Stomach (tissue), 9 donors: ENCODE measurements around the gene CDKN2AIPNL. TPM values are rescaled to one million over a fixed set of nuclear protein-coding genes. Genes with fewer than 3 reads are reported as not detected.

ENCODE experiments used
- DNase-seq, 2 donors: peaks; one replicate each; pipeline versions ENCODE4 v3.0.0 to v3.0.0-alpha.2; 2013 to 2019
- H3K27ac ChIP-seq, 5 donors: fragments of 200-600 bp in 4 of 5; sonication (generic) in 4 of 5; one replicate each; pipeline ENCODE4 v1.5.1; 2013 to 2019; ENCODE audit warnings: mild to moderate bottlenecking in 1 of 5, moderate library complexity in 1 of 5
- H3K27me3 ChIP-seq, 3 donors: fragments of 200-600 bp; sonication (generic); one replicate each; pipeline ENCODE4 v1.5.1; 2017 to 2019; ENCODE audit warnings: mixed run types in 1 of 3
- H3K36me3 ChIP-seq, 4 donors: fragments of 200-600 bp; sonication (generic); 1 replicate in 3 of 4; 2 replicates in 1 of 4; pipeline ENCODE4 v1.5.1; 2016 to 2019
- H3K4me1 ChIP-seq, 4 donors: fragments of 200-600 bp; sonication (generic); one replicate each; pipeline ENCODE4 v1.5.1; 2016 to 2019
- H3K4me3 ChIP-seq, 4 donors: fragments of 200-600 bp; sonication (generic) in 3 of 4; one replicate each; pipeline ENCODE4 v1.5.1; 2016 to 2019; ENCODE audit warnings: mild to moderate bottlenecking in 1 of 4
- H3K9me3 ChIP-seq, 4 donors: fragments of 200-600 bp; sonication (generic); one replicate each; pipeline ENCODE4 v1.5.1; 2016 to 2019
- CTCF ChIP-seq, 7 experiments: fragments of 450-650 bp in 4 of 7; fragments of 200-600 bp in 3 of 7; sonication (generic) in 3 of 7; IDR thresholded peaks; one replicate each; pipeline ENCODE4 v1.5.1; 2016 to 2019; ENCODE audit warnings: antibody characterized with exemption in 7 of 7, control low read depth in 2 of 7, mild to moderate bottlenecking in 1 of 7
- EP300 ChIP-seq: sonication (generic); formaldehyde crosslinking; IDR thresholded peaks from one replicate; pipeline ENCODE4 v1.6.1; 2017; ENCODE audit warnings: antibody characterized with exemption
- POLR2A ChIP-seq, 4 donors: fragments of 450-650 bp; IDR thresholded peaks; one replicate each; pipeline ENCODE4 v1.6.1; 2016; ENCODE audit warnings: antibody characterized with exemption in 4 of 4, control low read depth in 2 of 4, mild to moderate bottlenecking in 1 of 4, moderate library complexity in 1 of 4
- POLR2AphosphoS5 ChIP-seq, 3 donors: sonication (generic); formaldehyde crosslinking; IDR thresholded peaks; one replicate each; pipeline ENCODE4 v1.6.1; 2016; ENCODE audit warnings: antibody characterized with exemption in 3 of 3
- WGBS, 5 donors: extraction: QIAGEN DNeasy Blood & Tissue Kit in 3 of 5; methylation state at CpG; one replicate each; pipeline versions ENCODE4 v1.1.5 to v1.1.7; 2013 to 2018; 5-methylcytosine and 5-hydroxymethylcytosine counted together
- intact Hi-C: fragments of 100-400 bp; cut with DNase I; formaldehyde crosslinking; loops from one replicate; pipeline ENCODE4 v1.15.1; 2023; ENCODE audit warnings: low total_unique reads
- polyA plus RNA-seq, 3 donors: library from polyadenylated mRNA; stranded (reverse); fragments of 200-250 nt; gene quantifications; one replicate each; pipeline ENCODE4 v1.2.3, GENCODE V29; 2013
- total RNA-seq, 5 donors: library from RNA; depleted of rRNA; stranded (reverse); fragments of >200 nt; gene quantifications; one replicate each; pipeline versions ENCODE4 v1.1.0 to v1.2.3, GENCODE V29; 2014 to 2016
- donor health status: healthy with polysubstance abuse.
- donor health status: Bipolar disorder and iron deficiency.
- donor health status: healthy.

CDKN2AIPNL gene
- total and polyA plus RNA-seq, 8 donors: 2.0 to 49.7 (median 30.3) TPM

GRCh38 chr5:134445856-134446818 is 34.5 kb upstream of the CDKN2AIPNL start:
- no peaks in the 10 kb centered on the region for H3K36me3 ChIP-seq
- intact Hi-C loops: no loop called here
- no peaks in the 10 kb centered on the region for H3K4me1 ChIP-seq
- 92 to 97% (median 95%) methylated on average over 7 to 8 of the region's 8 CpGs for WGBS, 5 donors
- no peak for TF ChIP-seq POLR2AphosphoS5 (IDR thresholded peaks at IDR 0.05)
- no peak for TF ChIP-seq CTCF (IDR thresholded peaks at IDR 0.05)
- no peak for TF ChIP-seq EP300
- no peak for TF ChIP-seq POLR2A (IDR thresholded peaks at IDR 0.05)
- no peak overlapping the region for H3K27ac ChIP-seq
- no peak for DNase-seq
- H3K27me3 ChIP-seq: no peaks in the 10 kb centered on the region
- no peaks in the 10 kb centered on the region for H3K9me3 ChIP-seq
- H3K4me3 ChIP-seq: no peak overlapping the region

GRCh38 chr5:134444941-134445471 is 33.3 kb upstream of the CDKN2AIPNL start:
- intact Hi-C loops: no loop called here
- Histone ChIP-seq H3K9me3 (no peaks in the 10 kb centered on the region), H3K27me3 (no peaks in the 10 kb centered on the region), H3K27ac (no peak overlapping the region), H3K4me1 (no peaks in the 10 kb centered on the region), H3K4me3 (no peak overlapping the region), H3K36me3 (no peaks in the 10 kb centered on the region)
- no peak for DNase-seq
- 90 to 98% (median 95%) methylated on average over 4 to 5 of the region's 5 CpGs for WGBS, 5 donors
- TF ChIP-seq CTCF (IDR thresholded peaks at IDR 0.05) (no peak), POLR2AphosphoS5 (IDR thresholded peaks at IDR 0.05) (no peak), EP300 (no peak), POLR2A (IDR thresholded peaks at IDR 0.05) (no peak)

GRCh38 chr5:134440201-134440755 is 28.6 kb upstream of the CDKN2AIPNL start:
- TF ChIP-seq CTCF (IDR thresholded peaks at IDR 0.05) (no peak), EP300 (no peak), POLR2AphosphoS5 (IDR thresholded peaks at IDR 0.05) (no peak)
- no peak for DNase-seq
- no peaks in the 10 kb centered on the region for H3K27me3 ChIP-seq
- no peaks in the 10 kb centered on the region for H3K36me3 ChIP-seq
- H3K4me1 ChIP-seq: peaks cover 27 to 36% (median 32%) of the 10 kb centered on the region in 4 donors
- H3K9me3 ChIP-seq: no peaks in the 10 kb centered on the region
- 39 to 58% (median 49%) methylated on average over 3 of the region's 3 CpGs for WGBS, 5 donors
- H3K4me3 ChIP-seq: no peak overlapping the region
- no peak overlapping the region for H3K27ac ChIP-seq
- intact Hi-C loops: no loop called here

- peaks cover 27 to 36% (median 32%) of the 10 kb centered on the region in 4 donors for H3K4me1 ChIP-seq
- no peaks in the 10 kb centered on the region for H3K36me3 ChIP-seq
- no peaks in the 10 kb centered on the region for H3K27me3 ChIP-seq
- TF ChIP-seq POLR2AphosphoS5 (IDR thresholded peaks at IDR 0.05) (peak; percentile 54 to 93 (median 88)), EP300 (no peak)
- 50 to 73% (median 57%) methylated on average over 7 of the region's 7 CpGs for WGBS, 5 donors
- peak overlapping the region in 4 of 5 donors; percentile 58 to 82 (median 76) for H3K27ac ChIP-seq
- no peaks in the 10 kb centered on the region for H3K9me3 ChIP-seq
- intact Hi-C loops: no loop called here
- no peak overlapping the region for H3K4me3 ChIP-seq
- peak; percentile 38 to 82 for DNase-seq
Observed at GRCh38 chr5:134439210-134439654, 27.6 kb upstream of the CDKN2AIPNL start.
